ENCODE results near the gene KPNB1.

KPNB1 gene

GRCh38 chr17:47735139-47735464, 85.4 kb downstream of the KPNB1 start:
- no peak overlapping the region for H3K27ac ChIP-seq (replicated peaks)
- H3K4me3 ChIP-seq (replicated peaks; ENCODE audit: insufficient read depth, low read length): no peak overlapping the region

More at GRCh38 chr17:47735139-47735464, 85.4 kb downstream of the KPNB1 start:
- TF ChIP-seq CTCF (IDR thresholded peaks at IDR 0.05; ENCODE audit: insufficient read depth, low read length): no peak
- no peak for TF ChIP-seq REST (IDR thresholded peaks at IDR 0.05; ENCODE audit: insufficient replicate concordance, low read depth)
- TF ChIP-seq POLR2AphosphoS5 (IDR thresholded peaks at IDR 0.05; ENCODE audit: low read depth): no peak
- TF ChIP-seq SPI1 (IDR thresholded peaks at IDR 0.05; ENCODE audit: borderline replicate concordance, low read depth): no peak
- TF ChIP-seq GABPA (IDR thresholded peaks at IDR 0.05; ENCODE audit: low read depth): no peak
- H3K27me3 ChIP-seq (ENCODE audit: insufficient read depth, poor library complexity, severe bottlenecking): peaks cover 36% of the 10 kb centered on the region
- DNase-seq (ENCODE audit: low read depth in 1 of 2, low spot score in 1 of 2): no peak
